ENCODE measurements around the gene TRAK1.

GRCh38 chr3:42182555-42182954 is 91.4 kb downstream of the TRAK1 start:
- TF ChIP-seq EZH2 (IDR thresholded peaks at IDR 0.05; ENCODE audit: low read depth) (no peak), CTCF (conservative IDR thresholded peaks at IDR 0.05) (no peak)
